Smooth muscle cell (in vitro differentiated cells): Measurements from ENCODE around the gene LGR4. TPM values are rescaled to one million over a fixed set of nuclear protein-coding genes. Genes with fewer than 3 reads are reported as not detected.

Source experiments
- DNase-seq: peaks from one replicate; lab custom pipeline; 2025; ENCODE audit not compliant: unreplicated experiment; lab: John Stamatoyannopoulos, UW
- H2AFZ ChIP-seq: fragments of 200-600 bp; sonication (generic); 2 replicates; pipeline ENCODE4 v1.6.0; 2016; ENCODE audit warnings: antibody characterized with exemption, low read depth, mild to moderate bottlenecking
- H3F3A ChIP-seq: fragments of 200-600 bp; sonication (generic); 2 replicates; pipeline ENCODE4 v1.6.0; 2017; ENCODE audit warnings: antibody characterized with exemption, low read depth
- H3K27ac ChIP-seq: fragments of 200-600 bp; sonication (generic); 2 replicates; pipeline ENCODE4 v1.5.1; 2016; ENCODE audit warnings: low read depth, mild to moderate bottlenecking
- H3K27me3 ChIP-seq: fragments of 200-600 bp; sonication (generic); 2 replicates; pipeline ENCODE4 v1.6.1; 2016; ENCODE audit warnings: low read depth, mild to moderate bottlenecking
- H3K36me3 ChIP-seq: fragments of 200-600 bp; sonication (generic); 2 replicates; pipeline ENCODE4 v1.5.1; 2016; ENCODE audit warnings: low read depth
- H3K4me1 ChIP-seq: fragments of 200-600 bp; sonication (generic); 2 replicates; pipeline ENCODE4 v1.5.1; 2016; ENCODE audit warnings: low read depth
- H3K4me2 ChIP-seq: fragments of 200-600 bp; sonication (generic); 2 replicates; pipeline ENCODE4 v1.6.0; 2016; ENCODE audit warnings: mild to moderate bottlenecking
- H3K4me3 ChIP-seq: fragments of 200-600 bp; sonication (generic); 2 replicates; pipeline ENCODE4 v1.5.1; 2016; ENCODE audit warnings: mild to moderate bottlenecking
- H3K79me2 ChIP-seq: fragments of 200-600 bp; sonication (generic); 2 replicates; pipeline ENCODE4 v1.6.0; 2016; ENCODE audit warnings: low read depth, mild to moderate bottlenecking
- H3K9ac ChIP-seq: fragments of 200-600 bp; sonication (generic); 2 replicates; pipeline ENCODE4 v1.6.0; 2016; ENCODE audit warnings: low read depth
- H3K9me3 ChIP-seq: fragments of 200-600 bp; sonication (generic); replicated peaks from 2 replicates; pipeline ENCODE4 v1.5.1; 2016; ENCODE audit warnings: low read depth
- H4K20me1 ChIP-seq: fragments of 200-600 bp; sonication (generic); 2 replicates; pipeline ENCODE4 v1.6.0; 2016; ENCODE audit warnings: low read depth
- WGBS: methylation state at CpG from one replicate; pipeline ENCODE4 v1.1.7; 2016; ENCODE audit warnings: low lambda C conversion rate; 5-methylcytosine and 5-hydroxymethylcytosine counted together
- polyA plus RNA-seq: library from polyadenylated mRNA; unstranded; fragments of >200 nt; fragmentation: Nextera tagmentation; extraction: Ambion mirVana; gene quantifications from 2 replicates; pipeline ENCODE4 v1.2.1, GENCODE V29; 2016
- total RNA-seq: library from RNA; depleted of rRNA; stranded (reverse); fragments of >200 nt; gene quantifications from 2 replicates; pipeline ENCODE4 v1.2.3, GENCODE V29; 2014
- TF ChIP-seq, protein P1 (sequence below): fragments of 200-600 bp; sonication (generic); IDR thresholded peaks from 2 replicates; pipeline ENCODE4 v1.5.1; 2017; ENCODE audit warnings: borderline replicate concordance, mild to moderate bottlenecking, antibody characterized with exemption; ENCODE audit not compliant: insufficient read depth, poor library complexity, severe bottlenecking

Gene LGR4
- total and polyA plus RNA-seq, 2 experiments from 2014 or later = 21.4 to 96.5 TPM

DNA sequence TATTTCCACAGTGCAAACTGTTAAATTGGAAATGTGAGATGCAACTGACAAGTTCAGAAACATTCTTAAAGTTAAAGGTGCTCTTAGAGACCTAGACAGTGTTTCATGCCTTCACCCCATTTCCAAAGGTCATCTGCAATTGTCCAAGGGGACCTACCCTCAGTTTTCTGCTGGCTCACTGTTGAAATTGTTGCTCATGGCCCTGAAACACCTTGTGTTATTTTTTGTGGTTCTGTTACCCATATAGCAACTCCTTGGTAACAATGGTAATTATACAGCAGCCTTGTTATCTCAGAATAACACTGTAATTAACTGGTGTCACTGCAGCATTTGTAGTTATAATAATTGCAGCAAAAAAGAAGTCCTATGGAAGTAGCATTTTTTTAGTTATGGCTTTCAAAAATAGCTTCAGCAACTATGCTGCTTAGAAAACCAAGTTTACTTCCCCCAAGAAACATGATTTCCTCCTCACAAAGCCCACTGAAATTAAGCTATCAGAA, 60.3 kb downstream of the LGR4 start:
- no peak overlapping the region for H3K9ac ChIP-seq
- H4K20me1 ChIP-seq = peaks cover 11% of the 10 kb centered on the region
- H3K4me1 ChIP-seq = peaks cover 13% of the 10 kb centered on the region
- peak overlapping the region; percentile 4 for H3K27ac ChIP-seq
- no peaks in the 10 kb centered on the region for H3K9me3 ChIP-seq
- H3K4me2 ChIP-seq = no peak overlapping the region
- H2AFZ ChIP-seq = no peak overlapping the region
- H3K79me2 ChIP-seq = peaks cover 40% of the 10 kb centered on the region
- no peak overlapping the region for H3K4me3 ChIP-seq
- no peaks in the 10 kb centered on the region for H3K36me3 ChIP-seq
- H3K27me3 ChIP-seq = no peaks in the 10 kb centered on the region
- no peaks in the 10 kb centered on the region for H3F3A ChIP-seq
- TF ChIP-seq, protein P1, sequence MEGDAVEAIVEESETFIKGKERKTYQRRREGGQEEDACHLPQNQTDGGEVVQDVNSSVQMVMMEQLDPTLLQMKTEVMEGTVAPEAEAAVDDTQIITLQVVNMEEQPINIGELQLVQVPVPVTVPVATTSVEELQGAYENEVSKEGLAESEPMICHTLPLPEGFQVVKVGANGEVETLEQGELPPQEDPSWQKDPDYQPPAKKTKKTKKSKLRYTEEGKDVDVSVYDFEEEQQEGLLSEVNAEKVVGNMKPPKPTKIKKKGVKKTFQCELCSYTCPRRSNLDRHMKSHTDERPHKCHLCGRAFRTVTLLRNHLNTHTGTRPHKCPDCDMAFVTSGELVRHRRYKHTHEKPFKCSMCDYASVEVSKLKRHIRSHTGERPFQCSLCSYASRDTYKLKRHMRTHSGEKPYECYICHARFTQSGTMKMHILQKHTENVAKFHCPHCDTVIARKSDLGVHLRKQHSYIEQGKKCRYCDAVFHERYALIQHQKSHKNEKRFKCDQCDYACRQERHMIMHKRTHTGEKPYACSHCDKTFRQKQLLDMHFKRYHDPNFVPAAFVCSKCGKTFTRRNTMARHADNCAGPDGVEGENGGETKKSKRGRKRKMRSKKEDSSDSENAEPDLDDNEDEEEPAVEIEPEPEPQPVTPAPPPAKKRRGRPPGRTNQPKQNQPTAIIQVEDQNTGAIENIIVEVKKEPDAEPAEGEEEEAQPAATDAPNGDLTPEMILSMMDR = no peak
- no peak for DNase-seq

DNA sequence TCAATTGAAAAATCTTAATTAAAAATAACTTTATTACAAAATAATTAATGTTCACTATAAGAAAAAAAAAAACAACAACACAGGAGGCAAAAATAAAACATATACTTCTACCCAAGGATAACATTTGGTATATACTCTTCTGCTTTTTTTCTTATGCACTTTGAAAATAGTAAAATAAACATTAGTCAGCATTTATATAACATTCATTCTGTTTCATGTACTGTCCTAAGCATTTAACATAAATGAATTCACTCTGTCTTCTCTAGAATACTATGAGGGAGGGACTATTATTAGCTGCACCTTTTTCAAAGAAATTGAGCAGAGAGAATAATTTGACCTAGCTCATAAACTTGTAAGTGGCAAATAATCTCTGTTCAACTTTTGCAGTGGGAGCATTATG, 61.3 kb downstream of the LGR4 start:
- Histone ChIP-seq H3K4me3 (no peak overlapping the region), H3K4me2 (no peak overlapping the region), H3K79me2 (peaks cover 31% of the 10 kb centered on the region)

DNA sequence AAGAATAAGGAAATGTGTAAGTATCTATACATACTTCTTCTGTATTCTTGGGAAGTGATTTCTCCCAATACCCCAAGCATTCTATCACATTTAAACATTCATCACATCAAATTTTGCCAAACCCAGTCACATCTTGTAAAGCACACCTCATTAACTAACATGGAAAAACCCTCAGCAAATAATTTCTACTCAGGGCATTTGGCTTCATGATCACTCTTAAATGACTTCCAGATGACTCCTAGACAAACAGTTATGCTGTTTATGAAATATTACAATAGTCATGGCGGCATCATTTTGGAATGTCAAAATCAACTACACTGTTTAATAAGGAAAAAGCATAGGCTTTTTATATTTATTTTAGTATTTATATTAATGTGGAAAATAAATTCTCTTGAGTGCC, 62.3 kb downstream of the LGR4 start:
- Histone ChIP-seq H4K20me1 (peaks cover 15% of the 10 kb centered on the region), H3K27me3 (no peaks in the 10 kb centered on the region), H3K4me2 (no peak overlapping the region), H3K4me1 (peaks cover 3% of the 10 kb centered on the region), H3K9me3 (no peaks in the 10 kb centered on the region), H3K9ac (no peak overlapping the region), H3F3A (no peaks in the 10 kb centered on the region), H3K36me3 (no peaks in the 10 kb centered on the region), H3K79me2 (peaks cover 20% of the 10 kb centered on the region), H3K4me3 (no peak overlapping the region), H2AFZ (no peak overlapping the region), H3K27ac (no peak overlapping the region)
- no peak for DNase-seq
- 100% methylated on average over 1 of the region's 1 CpG for WGBS
- TF ChIP-seq, protein P1 = no peak

More for the DNA sequence above, 61.3 kb downstream of the LGR4 start:
- Histone ChIP-seq H2AFZ (no peak overlapping the region), H3K9ac (no peak overlapping the region), H3K36me3 (no peaks in the 10 kb centered on the region), H3K9me3 (no peaks in the 10 kb centered on the region), H3K27ac (no peak overlapping the region), H3K4me1 (peaks cover 4% of the 10 kb centered on the region), H3K27me3 (no peaks in the 10 kb centered on the region), H4K20me1 (peaks cover 18% of the 10 kb centered on the region), H3F3A (no peaks in the 10 kb centered on the region)
- TF ChIP-seq, protein P1 = no peak
- no peak for DNase-seq

DNA sequence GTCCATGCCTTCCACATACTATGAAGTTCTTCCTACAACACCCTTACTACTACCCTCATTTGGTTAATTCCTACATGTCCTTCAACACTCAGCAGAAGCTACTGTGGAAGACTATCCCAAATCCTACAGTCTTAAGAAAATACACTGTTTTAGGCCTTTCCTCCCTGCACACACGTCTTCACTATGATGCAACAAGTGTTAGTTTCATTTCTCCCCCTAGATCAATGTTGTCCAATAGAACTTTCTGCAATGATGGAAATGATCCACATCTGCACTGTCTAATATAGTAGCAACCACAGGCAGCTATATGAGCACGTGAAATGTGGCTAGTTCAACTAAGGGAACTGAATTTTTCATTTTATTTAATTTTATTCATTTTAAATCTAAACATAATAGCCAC, 62.8 kb downstream of the LGR4 start:
- Histone ChIP-seq H3K79me2 (peaks cover 15% of the 10 kb centered on the region), H3K27ac (no peak overlapping the region), H3K4me1 (no peaks in the 10 kb centered on the region), H3K9ac (no peak overlapping the region), H3F3A (no peaks in the 10 kb centered on the region), H3K4me3 (no peak overlapping the region), H3K36me3 (no peaks in the 10 kb centered on the region), H3K9me3 (no peaks in the 10 kb centered on the region), H4K20me1 (peaks cover 17% of the 10 kb centered on the region), H3K27me3 (no peaks in the 10 kb centered on the region), H2AFZ (no peak overlapping the region), H3K4me2 (no peak overlapping the region)
- DNase-seq = no peak
- TF ChIP-seq, protein P1 = no peak
- WGBS = 79% methylated on average over 2 of the region's 2 CpGs
